HG03457 (cell line): ENCODE results near the gene DHRSX.
A peak's percentile ranks its signal among the peaks of the same experiment; 100 is the strongest.
"Not testable (repeated sequence)": the region's sequence is repeated elsewhere in the genome, so short reads cannot be mapped to it uniquely, and the experiment has no call there.

ENCODE experiments used
- ATAC-seq: cut with Tn5 transposase; IDR thresholded peaks from one replicate; pipeline ENCODE4 v1.9.1; 2021; ENCODE audit warnings: moderate number of reproducible peaks; ENCODE audit not compliant: unreplicated experiment

The DHRSX gene

DNA sequence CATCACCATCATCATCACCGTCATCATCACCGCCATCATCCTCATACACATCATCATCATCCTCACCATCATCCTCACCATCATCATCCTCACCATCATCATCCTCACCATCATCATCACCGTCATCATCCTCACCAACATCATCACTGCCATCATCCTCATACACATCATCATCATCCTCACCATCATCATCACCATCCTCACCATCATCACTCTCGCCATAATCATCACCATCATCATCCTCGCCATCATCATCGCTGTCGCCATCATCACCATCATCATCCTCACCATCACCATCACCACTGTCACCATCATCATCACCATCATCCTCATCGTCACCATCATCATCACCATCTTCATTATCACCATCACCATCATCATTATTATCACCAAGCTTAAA, 19.8 kb upstream of the DHRSX start:
- no peak for ATAC-seq

DNA sequence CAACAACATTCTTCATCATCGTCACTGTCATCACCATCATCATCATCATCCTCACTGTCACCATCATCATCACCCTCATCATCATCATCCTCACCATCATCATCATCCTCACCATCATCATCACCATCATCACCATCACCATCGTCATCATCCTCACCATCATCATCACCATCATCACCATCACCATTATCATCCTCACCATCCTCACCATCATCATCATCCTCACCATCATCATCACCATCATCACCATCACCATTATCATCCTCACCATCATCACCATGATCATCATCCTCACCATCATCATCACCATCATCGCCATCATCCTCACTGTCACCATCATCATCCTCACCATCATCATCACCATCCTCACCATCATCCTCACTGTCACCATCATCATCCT, 18.9 kb upstream of the DHRSX start:
- not testable (repeated sequence) for ATAC-seq

DNA sequence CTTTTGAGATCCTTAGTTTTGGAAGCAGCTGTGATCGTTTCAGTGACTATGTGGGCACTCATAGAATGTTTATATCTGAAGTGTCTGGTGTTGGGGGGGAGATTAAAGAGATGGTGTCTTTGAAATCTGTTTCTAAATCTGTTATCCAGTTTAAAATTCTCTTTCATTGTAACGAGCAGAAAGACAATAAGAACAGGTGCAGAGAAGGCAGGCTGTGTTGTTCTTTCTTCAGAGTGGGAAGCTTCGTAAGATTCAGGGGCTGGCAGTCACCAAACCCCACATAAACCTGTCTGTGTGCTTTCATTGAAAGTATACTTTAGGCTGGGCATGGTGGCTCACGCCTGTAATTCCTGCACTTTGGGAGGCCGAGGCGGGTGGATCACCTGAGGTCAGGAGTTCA, 16.3 kb upstream of the DHRSX start:
- no peak for ATAC-seq

DNA sequence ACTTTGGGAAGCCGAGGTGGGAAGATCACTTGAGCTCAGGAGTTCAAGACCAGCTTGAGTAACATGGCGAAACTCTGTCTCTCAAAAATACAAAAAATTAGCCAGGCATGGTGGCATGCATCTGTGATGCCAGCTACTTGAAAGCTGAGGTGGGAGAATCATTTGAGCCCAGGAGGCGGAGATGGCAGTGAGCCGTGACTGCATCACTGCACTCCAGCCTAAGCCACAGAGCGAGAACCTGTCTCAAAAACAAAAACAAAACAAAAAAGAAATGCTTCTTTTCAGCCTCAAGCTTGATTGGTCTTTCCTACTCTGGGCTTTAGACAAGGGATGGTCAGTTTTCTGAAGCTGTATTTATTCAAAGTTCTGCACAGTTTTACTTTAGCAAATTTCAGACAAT, 15.8 kb upstream of the DHRSX start:
- peak; percentile 34 for ATAC-seq

DNA sequence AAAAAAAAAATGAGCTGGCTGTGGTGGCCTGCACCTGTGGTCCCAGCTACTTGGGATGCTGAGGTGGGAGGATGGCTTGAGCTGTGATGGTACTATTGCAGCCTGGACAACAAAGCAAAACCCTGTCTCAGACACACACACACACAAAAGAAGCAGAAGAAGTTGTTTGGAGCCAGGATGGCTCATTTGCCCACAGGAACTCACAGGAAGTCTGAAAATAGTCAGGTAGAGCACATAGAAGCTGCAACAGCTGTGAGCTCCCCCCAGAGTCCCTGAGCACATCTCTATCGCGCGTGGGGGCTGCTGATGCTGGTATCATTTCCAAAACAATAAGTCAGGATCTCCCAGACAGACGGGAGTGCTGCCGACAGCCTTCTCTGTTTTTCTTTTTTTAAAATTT, 13.4 kb upstream of the DHRSX start:
- ATAC-seq: no peak

DNA sequence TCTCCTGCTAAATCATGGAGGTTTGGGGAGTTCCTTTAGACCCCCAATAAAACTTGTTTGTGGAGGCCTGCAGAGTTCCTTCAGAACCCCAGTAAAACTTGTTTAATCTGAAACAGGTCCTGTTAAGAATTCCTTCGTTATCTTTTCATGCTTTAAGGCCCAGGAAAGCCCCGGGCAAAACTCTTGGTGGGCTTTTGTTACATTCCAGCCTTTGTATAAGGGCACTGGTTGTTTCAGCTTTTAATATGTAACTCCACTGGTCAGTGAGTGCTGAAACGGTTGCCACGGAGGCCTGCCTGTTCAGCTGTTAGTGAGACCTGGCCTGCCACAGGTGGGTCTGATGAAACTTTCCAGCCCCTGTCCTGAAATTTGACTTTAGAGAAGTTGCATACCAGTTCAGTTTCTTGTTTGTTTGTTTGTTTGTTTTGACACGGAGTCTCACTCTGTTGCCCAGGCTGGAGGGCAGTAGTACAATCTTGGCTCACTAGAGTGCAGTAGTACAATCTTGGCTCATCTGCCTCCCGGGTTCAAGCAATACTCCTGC, 12.4 kb upstream of the DHRSX start:
- no peak for ATAC-seq

DNA sequence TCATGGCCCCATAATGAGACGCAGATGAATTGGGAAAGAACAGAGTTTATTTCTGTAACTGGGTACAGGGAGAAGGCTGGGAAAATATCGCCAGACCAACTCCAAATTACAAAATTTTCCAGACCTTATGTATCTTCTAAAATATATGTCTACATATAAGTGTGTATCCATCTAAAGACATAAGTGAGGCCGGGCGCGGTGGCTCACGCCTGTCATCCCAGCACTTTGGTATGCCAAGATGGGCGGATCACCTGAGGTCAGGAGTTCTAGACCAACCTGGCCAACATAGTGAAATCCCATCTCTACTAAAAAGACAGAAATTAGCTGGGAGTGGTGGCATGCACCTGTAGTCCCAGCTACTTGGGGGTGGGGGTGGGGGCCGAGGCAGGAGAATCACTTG, 11.7 kb upstream of the DHRSX start:
- no peak for ATAC-seq

DNA sequence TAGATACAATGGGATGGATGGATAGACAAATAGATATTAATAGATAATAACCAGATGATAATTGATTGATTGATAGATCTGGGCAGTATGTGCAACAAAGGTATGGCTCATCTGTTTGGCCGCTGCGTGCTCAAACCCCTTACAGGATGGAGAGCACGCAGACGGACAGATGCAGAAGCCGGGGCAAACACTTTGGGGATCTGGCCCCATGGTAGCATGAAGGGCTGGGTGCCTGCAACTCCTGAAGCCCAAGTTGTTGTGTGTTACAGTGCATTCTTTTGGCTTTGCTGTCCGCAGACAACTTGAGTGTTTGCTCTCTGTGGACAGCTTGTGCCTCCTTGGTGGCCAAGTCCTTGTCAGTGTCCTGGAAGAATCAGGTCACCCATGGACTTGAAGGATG, 10.6 kb upstream of the DHRSX start:
- no peak for ATAC-seq

DNA sequence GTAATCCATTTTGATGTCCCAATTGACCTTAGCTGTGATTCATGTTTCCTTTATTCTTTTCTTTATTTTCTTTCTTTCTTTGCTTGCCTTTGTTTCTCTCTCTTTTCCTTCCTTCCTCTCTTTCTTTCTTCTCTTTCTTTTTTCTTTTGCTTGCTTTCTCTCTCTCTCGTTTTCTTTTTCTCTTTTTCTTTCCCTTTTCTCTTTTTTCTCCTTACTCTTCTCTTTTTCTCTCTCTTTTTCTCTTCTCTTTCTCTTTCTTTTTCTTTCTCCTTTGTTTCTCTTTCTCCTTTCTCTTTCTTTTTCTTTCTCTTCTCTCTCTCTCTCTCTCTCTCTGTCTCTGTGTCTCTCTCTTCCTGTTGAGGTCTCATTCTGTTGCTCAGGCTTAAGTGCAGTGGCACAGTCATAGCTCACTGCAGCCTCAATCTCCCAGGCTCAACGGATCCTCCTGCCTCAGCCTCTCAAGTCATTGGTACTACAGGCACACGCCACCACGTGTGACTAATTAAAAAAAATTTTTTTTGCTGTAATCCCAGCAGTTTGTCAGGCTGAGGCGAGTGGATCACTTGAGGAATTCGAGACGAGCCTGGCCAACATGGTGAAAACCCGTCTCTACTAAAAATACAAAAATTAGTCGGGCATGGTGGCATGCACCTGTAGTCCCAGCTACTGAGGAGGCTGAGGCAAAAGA, 8.0 kb upstream of the DHRSX start:
- no peak for ATAC-seq

DNA sequence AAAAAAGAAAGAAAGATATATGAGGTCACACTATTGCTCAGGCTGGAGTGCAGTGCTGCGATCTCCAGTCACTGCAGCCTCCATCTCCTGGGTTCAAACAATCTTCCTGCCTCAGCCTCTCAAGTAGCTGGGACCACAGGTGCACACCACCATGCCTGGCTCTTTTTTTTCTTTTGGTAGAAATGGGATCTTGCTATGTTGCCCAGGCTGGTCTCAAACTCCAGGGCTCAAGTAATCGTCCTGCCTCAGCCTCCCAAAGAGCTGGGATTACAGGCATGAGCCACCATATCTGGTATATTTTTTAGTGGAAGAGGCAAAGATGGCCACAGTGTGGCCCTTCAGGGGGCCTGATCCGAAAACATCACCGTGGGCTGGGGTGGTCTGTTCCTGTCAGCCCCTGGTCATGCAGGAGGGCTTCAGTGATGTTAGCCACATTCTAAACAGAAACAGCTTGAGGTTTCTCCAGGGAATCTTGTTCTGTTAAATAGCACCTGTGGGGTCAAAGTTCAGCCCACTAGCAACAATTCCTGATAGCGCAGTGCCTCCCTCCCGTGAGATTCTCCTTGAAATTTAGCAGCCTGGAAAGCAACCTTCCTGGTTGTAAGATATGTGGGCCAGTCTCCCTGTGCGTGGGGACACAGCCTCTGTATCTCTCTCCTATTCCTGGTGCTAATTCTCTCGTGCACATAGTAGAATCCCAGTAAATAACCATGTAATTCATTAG, 7.3 kb upstream of the DHRSX start:
- no peak for ATAC-seq

DNA sequence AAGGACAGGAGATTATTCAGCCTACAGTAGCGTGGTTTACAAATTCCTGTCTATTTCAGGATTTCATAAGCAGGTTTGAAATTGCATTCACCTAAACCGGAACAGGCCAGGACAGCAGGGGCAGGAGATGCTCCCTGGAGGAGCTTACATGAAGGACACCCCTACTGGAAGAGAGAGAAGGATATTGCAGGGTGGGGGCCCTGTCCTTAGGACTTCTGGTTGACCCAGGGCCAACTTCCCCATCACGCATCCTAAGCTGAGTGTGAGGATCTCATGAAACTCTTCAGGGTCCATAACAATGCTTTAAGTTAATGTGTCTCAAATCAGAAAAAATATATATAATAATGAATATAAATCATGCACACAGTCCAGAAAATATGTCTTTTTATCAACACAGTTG, 6.4 kb upstream of the DHRSX start:
- no peak for ATAC-seq

DNA sequence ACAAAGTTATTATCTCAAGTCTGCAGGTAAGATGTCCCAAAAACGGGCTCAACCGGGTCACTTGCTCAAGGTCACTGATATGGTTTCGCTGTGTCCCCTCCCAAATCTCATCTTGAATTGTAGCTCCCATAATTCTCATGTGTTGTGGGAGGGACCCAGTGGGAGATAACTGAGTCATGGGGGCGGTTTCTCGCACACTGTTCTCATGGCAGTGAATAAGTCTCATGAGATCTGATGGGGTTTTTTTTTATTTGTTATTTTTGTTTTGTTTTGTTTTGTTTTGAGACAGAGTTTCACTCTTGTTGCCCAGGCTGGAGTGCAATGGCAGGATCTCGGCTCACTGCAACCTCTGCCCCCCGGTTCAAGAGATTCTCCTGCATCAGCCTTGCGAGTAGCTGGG, 4.6 kb upstream of the DHRSX start:
- ATAC-seq: not testable (repeated sequence)

DNA sequence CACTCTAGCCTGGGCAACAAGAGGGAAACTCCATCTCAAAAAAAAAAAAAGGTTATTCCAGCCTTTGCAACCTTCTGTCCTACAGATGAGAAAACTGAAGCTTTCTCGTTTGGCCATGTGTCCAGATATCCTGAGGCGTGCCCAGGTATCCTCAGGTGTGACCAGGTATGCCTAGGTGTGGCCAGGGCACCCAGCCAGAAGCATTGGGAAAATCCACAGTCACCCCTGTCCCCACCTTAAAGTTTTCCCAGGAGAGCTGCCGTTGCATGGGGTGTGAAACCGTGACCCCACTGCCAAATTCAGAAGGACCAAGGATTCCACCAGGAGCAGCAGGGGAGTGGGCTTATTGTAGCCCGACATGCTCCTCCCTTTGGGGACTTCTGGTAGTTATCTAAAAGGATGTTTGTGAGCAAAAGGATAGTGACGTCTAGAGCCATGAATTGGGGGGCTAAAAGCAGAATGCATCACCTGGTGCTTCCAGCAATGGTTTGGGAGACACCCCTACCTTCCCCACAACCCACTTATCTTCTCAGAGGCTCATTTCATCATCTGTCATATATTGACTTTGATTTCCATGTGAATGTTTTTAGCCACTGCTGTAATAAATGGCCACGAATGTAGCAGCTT, 4.0 kb upstream of the DHRSX start:
- ATAC-seq: no peak

DNA sequence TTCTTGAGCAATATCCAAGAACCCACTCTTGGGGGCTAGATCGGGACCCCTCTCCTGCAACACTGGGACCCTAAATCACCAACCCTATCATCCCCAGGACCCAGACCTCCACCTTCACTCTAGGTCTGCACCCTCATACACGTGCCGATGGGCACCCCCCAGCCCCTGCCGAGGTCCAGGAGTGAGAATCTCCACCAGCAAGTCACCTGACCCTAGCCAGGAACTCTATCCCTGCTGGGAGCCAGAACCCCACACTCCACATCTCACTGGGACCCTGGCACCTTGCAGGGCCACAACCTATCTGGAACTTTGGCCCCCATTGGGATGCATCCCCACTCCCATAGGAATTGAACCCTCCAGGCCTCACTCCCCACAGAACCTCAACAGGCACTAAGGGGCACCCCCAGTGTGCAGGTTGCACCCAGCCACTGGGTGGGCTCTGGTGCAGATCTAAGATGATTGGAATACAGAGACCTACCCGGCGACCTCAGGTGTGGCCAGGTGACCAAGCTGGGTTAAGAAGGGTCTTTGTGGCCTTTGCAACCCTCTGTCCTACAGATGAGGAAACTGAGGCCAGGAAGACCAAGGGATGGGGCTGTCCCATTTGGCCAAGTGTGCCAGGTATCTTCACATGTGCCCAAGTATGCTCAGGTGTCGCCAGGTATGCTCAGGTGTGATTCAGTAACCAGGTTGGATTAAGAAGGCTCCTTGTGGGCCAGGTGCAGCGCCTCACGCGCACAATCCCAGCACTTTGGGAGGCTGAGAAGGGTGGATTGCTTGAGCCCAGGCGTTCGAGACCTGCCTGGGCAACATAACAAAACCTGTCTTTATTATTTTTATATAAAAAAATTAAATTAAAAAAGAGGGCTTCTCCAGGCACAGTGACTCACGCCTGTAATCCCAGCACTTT, 3.1 kb upstream of the DHRSX start:
- no peak for ATAC-seq

DNA sequence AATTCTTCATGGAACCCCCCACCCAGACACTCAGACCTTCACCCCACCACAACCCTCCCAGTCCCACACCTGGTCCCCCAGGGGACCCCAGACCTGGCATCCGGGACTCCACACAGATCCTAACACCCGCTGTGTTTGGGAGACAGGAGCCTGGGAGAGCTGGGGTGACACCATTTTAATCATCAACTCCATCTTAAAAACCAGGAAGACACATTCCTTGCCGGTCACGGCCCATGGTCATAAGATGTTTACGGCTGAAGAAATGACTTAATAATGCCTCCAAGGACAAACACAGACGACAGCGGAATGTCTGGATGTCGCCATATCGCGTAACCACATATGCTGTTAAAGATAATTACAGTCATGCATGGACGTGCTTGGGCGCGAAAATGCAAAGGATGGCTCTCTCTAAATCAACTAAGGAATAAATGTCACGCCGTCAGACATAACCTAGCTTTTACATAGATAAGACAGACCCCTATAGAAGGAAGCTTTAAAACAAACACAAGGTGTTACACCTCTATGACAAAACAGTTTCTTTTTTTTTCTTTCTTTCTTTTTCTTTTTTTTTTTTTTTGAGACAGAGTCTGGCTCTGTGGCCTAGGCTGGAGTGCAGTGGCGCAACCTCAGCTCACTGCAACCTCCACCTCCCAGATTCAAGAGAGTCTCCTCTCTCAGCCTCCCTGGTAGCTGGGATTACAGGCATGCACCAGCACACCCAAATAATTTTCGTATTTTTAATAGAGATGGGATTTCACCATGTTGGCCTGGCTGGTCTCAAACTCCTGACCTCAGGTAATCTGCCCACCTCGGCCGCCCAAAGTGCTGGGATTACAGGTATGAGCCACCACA, 2.1 kb upstream of the DHRSX start:
- no peak for ATAC-seq

DNA sequence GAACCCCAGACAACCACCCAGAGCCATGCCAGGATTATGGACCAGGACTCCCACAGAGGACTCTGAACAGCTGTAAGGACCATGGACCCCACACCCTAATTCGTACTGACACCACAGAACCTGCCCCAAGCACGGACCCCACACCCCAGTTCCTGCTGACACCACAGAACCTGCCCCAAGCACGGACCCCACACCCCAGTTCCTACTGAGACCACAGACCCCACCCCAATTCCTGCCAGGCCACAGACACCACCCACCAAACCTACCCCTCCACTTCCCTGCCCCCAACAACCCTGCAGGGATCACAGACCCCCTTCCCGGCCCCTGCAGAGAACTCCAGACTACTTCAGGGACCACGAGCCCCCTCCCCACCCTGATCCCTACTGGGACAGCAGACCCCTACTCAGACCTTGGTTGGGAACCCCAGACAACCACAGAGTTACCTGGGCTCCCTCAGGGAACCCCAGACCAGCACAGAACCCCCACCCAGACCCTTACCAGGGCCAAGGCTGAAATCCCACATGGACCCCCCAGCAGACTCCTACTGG, 1.4 kb upstream of the DHRSX start:
- no peak for ATAC-seq

DNA sequence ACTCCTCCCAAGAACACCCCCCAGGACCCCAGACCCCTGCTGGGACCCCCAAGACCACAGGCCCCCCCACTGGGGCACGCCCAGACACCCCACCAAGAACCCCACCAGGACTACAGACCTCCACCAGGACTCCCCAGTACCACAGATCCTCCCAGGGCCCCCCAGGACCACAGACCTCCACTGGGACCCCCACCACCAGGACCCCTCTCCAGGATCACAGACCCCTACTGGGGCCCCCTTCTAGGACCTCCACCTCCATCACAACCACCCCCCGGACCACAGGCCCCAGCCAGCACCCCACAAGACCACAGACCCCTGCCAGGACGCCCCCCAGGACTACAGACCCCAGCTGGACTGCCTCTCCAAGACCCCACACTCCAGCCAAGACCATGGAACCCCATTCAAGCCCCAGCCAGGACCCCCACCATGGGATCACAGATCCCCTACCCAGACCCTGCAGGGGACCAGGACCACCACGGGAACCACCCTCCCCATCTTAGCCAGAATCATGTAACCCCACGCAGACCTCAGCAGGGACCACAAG, 855 bp upstream of the DHRSX start:
- no peak for ATAC-seq

DNA sequence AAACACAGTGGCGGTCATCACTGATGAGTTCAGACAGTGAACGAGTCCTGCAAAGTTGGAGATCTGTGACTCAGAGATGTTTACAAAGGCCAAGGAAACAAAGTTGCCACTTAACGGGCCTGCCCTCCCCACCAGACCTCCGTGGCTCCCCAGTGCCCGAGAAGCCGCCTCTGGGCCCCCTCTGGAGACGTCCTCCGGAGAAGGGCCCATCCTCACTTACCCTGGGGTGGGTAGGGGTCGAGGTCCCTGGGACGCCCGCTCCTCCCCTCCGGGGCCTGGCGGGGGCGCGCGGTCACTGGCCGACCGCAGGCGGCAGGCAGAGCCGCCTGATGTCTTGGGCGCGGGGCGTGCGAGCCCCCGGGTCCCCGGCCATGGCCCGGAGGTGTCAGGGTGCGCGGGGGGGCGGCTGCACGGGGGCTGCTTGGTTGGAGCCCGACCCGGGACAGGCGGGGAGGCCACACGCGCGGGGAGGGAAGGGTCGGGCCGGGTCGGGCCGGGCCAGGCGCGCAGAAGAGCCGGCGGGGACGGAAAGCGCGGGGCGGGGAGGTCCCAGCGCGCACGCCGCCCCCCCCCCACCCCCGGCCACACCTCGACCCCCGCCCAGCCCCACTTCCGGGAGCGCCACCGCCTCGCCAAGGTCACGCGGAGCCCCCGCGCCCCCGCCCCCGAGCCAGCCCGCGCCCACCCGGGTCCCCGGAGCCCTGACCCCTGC, 529 bp downstream of the DHRSX start:
- ATAC-seq: peak; percentile 29

DNA sequence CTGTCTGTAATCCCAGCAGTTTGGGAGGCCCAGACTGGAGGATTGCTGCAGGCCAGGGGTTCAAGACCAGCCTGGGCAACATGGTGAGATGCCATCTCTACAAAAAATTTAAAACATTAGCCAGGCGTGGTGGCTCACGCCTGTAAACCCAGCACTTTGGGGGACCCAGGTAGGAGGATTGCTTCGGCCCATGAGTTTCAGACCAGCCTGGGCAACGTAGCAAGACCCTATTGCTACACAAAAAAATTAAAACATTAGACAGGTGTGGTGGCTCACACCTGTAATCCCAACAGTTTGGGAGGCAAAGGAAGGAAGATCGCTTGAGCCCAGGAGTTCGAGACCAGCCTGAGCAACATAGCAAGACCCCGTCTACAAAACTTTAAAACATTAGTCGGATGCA, 1.3 kb downstream of the DHRSX start:
- ATAC-seq: no peak
